A549 (cell line): ENCODE measurements around the gene CTIF.

Experiments
- EP300 ChIP-seq, 2 experiments: fragments of >200 bp; sonication (Bioruptor Twin); formaldehyde crosslinking; IDR thresholded peaks; 2 replicates in 1 of 2; 3 replicates in 1 of 2; pipeline ENCODE4 v1.6.1; 2016 to 2017
- JUN ChIP-seq, 2 experiments: fragments of >200 bp; sonication (Bioruptor Twin); formaldehyde crosslinking; IDR thresholded peaks; 2 replicates in 1 of 2; 3 replicates in 1 of 2; pipeline ENCODE4 v1.6.1; 2016 to 2017
- JUNB ChIP-seq: fragments of >200 bp; sonication (Bioruptor Twin); formaldehyde crosslinking; IDR thresholded peaks from 2 replicates; pipeline ENCODE4 v1.6.1; 2016
- KDM1A ChIP-seq: fragments of 200-600 bp; sonication (generic); IDR thresholded peaks from 2 replicates; pipeline ENCODE4 v1.6.1; 2016; ENCODE audit warnings: low read depth, mild to moderate bottlenecking
- MAFK ChIP-seq: fragments of 450-650 bp; IDR thresholded peaks from 2 replicates; pipeline ENCODE4 v1.6.1; 2014; ENCODE audit not compliant: partially characterized antibody
- MAX ChIP-seq: IDR thresholded peaks from 2 replicates; pipeline ENCODE4 v1.6.1; 2012
- POLR2A ChIP-seq: IDR thresholded peaks from 2 replicates; pipeline ENCODE4 v1.6.1; 2012; ENCODE audit warnings: mild to moderate bottlenecking, low read length
- RAD21 ChIP-seq, 2 experiments: fragments of >200 bp in 1 of 2; sonication (Bioruptor Twin) in 1 of 2; formaldehyde crosslinking in 1 of 2; IDR thresholded peaks in 1 of 2; conservative IDR thresholded peaks in 1 of 2; 2 replicates in 1 of 2; 3 replicates in 1 of 2; pipeline ENCODE4 v1.6.1; 2012 to 2018; ENCODE audit warnings: inconsistent platforms in 1 of 2
- USF2 ChIP-seq: fragments of 450-650 bp; IDR thresholded peaks from 2 replicates; pipeline ENCODE4 v1.6.1; 2014; ENCODE audit warnings: antibody characterized with exemption
- ZSCAN20 ChIP-seq: fragments of 250-450 bp; sonication (Bioruptor Pico); IDR thresholded peaks from 2 replicates; pipeline ENCODE4 v1.8.0; 2022; ENCODE audit warnings: mild to moderate bottlenecking, moderate library complexity
- TF ChIP-seq, protein P1 (sequence below): fragments of >200 bp; sonication (Bioruptor Twin); formaldehyde crosslinking; IDR thresholded peaks from 3 replicates; pipeline ENCODE4 v1.5.1; 2016

DNA sequence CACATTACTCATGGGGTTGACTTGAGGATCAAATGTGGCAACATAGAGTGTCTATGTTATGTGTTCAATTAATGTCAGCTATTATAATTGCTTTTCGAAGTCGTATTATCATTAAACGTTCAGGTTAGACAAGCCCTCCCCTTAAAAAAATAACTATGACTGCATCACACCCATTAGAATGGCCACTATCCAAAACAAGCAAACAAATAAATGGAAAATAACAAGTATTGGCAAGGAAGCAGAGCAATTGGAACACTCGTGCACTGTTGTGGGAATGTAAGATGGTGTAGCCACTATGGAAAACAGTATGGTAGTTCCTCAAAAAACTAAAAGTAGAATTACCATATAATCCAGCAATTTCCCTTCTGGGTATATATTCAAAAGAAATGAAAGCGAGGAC is 10.0 kb upstream of the CTIF start:
- TF ChIP-seq, protein P1, sequence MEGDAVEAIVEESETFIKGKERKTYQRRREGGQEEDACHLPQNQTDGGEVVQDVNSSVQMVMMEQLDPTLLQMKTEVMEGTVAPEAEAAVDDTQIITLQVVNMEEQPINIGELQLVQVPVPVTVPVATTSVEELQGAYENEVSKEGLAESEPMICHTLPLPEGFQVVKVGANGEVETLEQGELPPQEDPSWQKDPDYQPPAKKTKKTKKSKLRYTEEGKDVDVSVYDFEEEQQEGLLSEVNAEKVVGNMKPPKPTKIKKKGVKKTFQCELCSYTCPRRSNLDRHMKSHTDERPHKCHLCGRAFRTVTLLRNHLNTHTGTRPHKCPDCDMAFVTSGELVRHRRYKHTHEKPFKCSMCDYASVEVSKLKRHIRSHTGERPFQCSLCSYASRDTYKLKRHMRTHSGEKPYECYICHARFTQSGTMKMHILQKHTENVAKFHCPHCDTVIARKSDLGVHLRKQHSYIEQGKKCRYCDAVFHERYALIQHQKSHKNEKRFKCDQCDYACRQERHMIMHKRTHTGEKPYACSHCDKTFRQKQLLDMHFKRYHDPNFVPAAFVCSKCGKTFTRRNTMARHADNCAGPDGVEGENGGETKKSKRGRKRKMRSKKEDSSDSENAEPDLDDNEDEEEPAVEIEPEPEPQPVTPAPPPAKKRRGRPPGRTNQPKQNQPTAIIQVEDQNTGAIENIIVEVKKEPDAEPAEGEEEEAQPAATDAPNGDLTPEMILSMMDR, result no peak
- TF ChIP-seq RAD21 (conservative IDR thresholded peaks at IDR 0.05 in 1 of 2, IDR thresholded peaks at IDR 0.05 in 1 of 2) (no peak), EP300 (IDR thresholded peaks at IDR 0.05) (no peak), JUNB (no peak), KDM1A (no peak), JUN (IDR thresholded peaks at IDR 0.05) (no peak), POLR2A (no peak), MAX (no peak), ZSCAN20 (CRISPR knock-in tag) (no peak), USF2 (no peak), MAFK (no peak)
